GM21786 (cell line): Measurements from ENCODE around the gene PXN.

Experiments
- ATAC-seq: cut with Tn5 transposase; IDR thresholded peaks from one replicate; pipeline ENCODE4 v1.9.1; 2021; ENCODE audit not compliant: unreplicated experiment

Gene PXN

GRCh38 chr12:120265473-120266179 is at the start of gene PXN:
PXN (minus strand) TSS chr12:120265730; CDS start chr12:120265629, 101 bp downstream.
- peak; percentile 69 for ATAC-seq

GRCh38 chr12:120314220-120314619 is 48.7 kb upstream of the PXN start:
- no peak for ATAC-seq

- peak; percentile 98 for ATAC-seq
Observed at GRCh38 chr12:120301962-120302815, 36.7 kb upstream of the PXN start, which contains the start of gene SIRT4. SIRT4 (plus strand) TSS chr12:120302321; CDS start chr12:120303562, 1,241 bp downstream.

- ATAC-seq = peak; percentile 32
Observed at GRCh38 chr12:120292661-120293531, 27.4 kb upstream of the PXN start, which contains the start of gene RNU4-1. RNU4-1 (minus strand) TSS chr12:120293237.

GRCh38 chr12:120292411-120292660 is 26.8 kb upstream of the PXN start:
- no peak for ATAC-seq

- no peak for ATAC-seq
Observed at GRCh38 chr12:120290609-120291305, 25.2 kb upstream of the PXN start.

- no peak for ATAC-seq
Observed at GRCh38 chr12:120287491-120287890, 22.0 kb upstream of the PXN start.

GRCh38 chr12:120286768-120287490 is 21.4 kb upstream of the PXN start:
- ATAC-seq = no peak

- ATAC-seq = no peak
Observed at GRCh38 chr12:120284381-120284780, 18.9 kb upstream of the PXN start.

GRCh38 chr12:120283318-120283717 is 17.8 kb upstream of the PXN start:
- no peak for ATAC-seq

- no peak for ATAC-seq
Observed at GRCh38 chr12:120278137-120279069, 12.9 kb upstream of the PXN start.

- ATAC-seq = no peak
Observed at GRCh38 chr12:120276734-120277133, 11.2 kb upstream of the PXN start.

GRCh38 chr12:120267736-120268135 is 2.2 kb upstream of the PXN start:
- no peak for ATAC-seq

GRCh38 chr12:120266180-120266870 is 795 bp upstream of the PXN start:
- no peak for ATAC-seq

GRCh38 chr12:120264904-120265472 is 542 bp downstream of the PXN start:
- ATAC-seq = peak; percentile 12

- ATAC-seq = no peak
Observed at GRCh38 chr12:120264086-120264903, 1.2 kb downstream of the PXN start.

GRCh38 chr12:120263748-120264085 is 1.8 kb downstream of the PXN start:
- ATAC-seq = no peak
